GM21723 (cell line): Measurements from ENCODE around the gene EMP2.

Source experiments
- ATAC-seq: cut with Tn5 transposase; IDR thresholded peaks from one replicate; pipeline ENCODE4 v1.9.1; 2021; ENCODE audit warnings: mild to moderate bottlenecking, moderate library complexity; ENCODE audit not compliant: unreplicated experiment

EMP2 gene

GRCh38 chr16:10494343-10495030 lies 85.9 kb downstream of the EMP2 start:
- no peak for ATAC-seq

- no peak for ATAC-seq
These were observed 87.1 kb downstream of the EMP2 start for GRCh38 chr16:10493276-10493675.

- ATAC-seq = no peak
These were observed 90.3 kb downstream of the EMP2 start for GRCh38 chr16:10490141-10490540.

GRCh38 chr16:10485698-10486382 lies 94.6 kb downstream of the EMP2 start:
- ATAC-seq = no peak

- no peak for ATAC-seq
These were observed 95.2 kb downstream of the EMP2 start for GRCh38 chr16:10485159-10485558.

- ATAC-seq = no peak
These were observed 100.2 kb downstream of the EMP2 start for GRCh38 chr16:10480151-10480550.
